Left renal pelvis (tissue), 4 donors: Measurements from ENCODE around the gene UTP18. TPM values are rescaled to one million over a fixed set of nuclear protein-coding genes. Genes with fewer than 3 reads are reported as not detected.
A peak's percentile ranks its signal among the peaks of the same experiment; 100 is the strongest.
"Not testable (repeated sequence)": the region's sequence is repeated elsewhere in the genome, so short reads cannot be mapped to it uniquely, and the experiment has no call there.

Experiments
- DNase-seq, 4 donors: peaks; one replicate each; pipeline ENCODE4 v3.0.0-alpha.2; 2013; ENCODE audit warnings: low read depth in 4 of 4, low spot score in 3 of 4
- polyA plus RNA-seq, 4 donors: library from polyadenylated mRNA; unstranded; fragments of 120-200 nt; gene quantifications; one replicate each; pipeline ENCODE4 v1.2.1, GENCODE V29; 2013; ENCODE audit not compliant: insufficient read length in 4 of 4

UTP18 gene
- 10 to 100 TPM; 40.1 to 65.2 (median 54.0) TPM for polyA plus RNA-seq

DNA sequence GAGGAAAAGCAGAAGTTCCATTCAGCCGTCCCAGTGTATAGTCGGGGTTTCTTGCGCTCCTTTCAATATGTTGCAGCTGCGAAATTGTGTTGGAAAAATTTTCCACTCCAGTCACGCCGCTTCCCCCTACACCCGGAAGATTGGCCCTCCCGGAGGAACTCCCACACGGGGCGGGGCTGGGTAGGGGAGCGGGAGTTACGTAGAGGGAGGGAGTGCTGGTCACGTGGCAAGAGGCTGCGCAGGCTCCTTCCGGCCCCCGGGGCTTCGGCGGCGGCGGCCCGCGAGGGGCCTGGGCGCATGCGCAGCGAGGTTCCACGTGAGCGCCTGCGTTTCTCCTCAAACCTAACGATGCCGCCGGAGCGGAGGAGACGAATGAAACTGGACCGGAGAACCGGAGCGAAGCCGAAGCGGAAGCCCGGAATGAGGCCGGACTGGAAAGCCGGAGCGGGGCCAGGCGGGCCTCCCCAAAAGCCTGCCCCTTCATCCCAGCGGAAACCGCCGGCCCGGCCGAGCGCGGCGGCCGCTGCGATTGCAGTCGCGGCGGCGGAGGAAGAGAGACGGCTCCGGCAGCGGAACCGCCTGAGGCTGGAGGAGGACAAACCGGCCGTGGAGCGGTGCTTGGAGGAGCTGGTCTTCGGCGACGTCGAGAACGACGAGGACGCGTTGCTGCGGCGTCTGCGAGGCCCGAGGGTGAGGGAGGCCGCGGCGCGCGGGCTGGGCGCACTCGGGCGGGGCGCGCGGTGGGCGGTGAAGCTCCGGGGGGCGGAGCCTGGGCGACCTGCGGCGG is at the start of gene UTP18:
Gene UTP18 (plus strand): TSS at position 310 of the 787 bp plus-strand sequence. CDS start 39 bp downstream, at position 349.
- DNase-seq: peak; percentile 94 to 98 (median 96)

DNA sequence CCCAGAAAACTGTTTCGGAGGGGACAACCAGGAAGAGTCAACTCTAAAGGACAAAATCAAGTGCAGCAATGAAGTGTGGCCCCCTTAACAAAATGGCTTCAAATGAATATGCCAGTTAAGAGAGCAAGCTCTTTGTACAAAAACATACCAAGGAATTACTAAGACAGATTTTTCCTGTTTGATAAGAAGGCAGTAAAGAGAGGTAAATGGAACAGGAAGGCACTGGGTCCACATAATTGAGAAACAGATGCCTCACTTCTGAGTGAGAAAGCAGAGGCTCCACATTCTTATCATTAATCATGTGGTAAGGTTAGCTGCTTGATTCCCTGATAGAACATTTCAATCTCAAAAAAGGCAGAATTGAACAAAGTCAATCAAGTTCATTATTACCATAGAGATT is 45.4 kb upstream of the UTP18 start:
- no peak for DNase-seq

DNA sequence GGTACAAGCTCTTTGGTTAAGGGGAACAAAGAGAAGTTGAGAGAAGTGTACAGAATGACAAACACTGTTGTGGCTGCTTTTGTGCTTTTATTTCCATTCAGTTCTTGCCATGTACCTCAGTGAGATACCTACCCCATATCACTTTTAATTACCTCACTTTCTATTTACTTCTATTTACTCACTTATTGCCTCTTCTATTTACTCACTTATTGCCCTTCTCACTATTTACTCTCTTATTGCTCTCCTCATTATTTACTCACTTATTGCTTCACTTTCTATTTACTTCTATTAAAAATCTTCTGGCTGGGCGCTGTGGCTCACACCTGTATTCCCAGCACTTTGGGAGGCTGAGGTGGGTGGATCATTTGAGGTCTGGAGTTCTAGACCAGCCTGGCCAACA is 42.4 kb upstream of the UTP18 start:
- DNase-seq: no peak

DNA sequence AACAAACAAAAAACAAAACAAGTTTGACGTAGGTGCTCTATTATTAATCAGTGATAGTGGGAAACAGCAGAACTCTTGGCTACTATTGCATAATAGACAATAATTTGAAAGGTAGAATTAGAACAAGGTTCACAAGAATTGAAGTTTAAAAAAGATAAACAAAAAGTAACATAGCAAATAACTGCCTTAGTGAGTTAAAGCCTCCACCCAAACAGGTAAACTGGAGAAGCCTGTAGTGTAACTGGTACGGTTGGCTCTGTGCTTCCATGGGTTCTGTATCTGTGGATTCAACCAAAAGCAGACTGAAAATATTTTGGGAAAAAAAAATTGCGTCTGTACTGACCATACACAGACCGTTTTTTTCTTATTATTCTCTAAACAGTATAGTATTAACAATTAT is 39.0 kb upstream of the UTP18 start:
- no peak for DNase-seq

DNA sequence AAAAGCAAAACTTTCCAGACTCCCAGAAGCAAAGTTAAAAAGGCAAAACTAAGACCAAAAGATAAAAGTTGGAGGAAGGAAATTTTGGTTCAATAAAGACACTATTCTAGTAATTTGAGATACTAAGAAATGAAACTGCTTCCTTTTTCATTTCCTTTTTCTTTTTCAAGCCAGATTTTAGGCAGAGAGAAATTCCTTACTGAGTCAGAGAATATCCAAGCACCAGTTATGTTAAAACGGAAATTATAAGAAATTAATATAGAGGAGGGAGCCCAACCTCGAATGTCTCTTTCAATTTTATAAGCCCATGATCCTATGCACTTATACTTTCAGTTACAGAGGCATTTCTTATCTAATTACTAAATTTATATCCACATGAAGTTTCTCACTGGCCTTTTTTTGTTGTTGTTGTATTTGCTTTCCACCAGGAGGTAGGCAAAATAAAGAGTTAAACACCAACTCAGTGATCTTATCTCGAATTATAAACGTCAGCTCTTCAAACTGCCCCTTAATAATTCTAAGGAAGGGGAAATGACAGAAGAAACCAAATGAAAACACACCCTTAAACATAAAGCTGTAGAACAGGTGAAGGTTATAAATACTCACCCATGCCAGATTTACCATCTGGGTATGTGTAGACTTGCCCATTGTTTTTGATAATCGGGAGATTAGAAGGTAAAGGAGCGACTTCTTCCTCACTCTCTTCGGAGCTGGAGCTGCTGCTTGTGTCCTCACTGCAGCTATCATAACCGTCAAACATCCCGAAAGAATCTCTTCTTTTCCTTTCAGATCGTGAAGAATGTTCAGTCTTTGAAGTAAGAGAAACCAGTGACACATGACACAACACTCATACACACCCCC is 35.7 kb upstream of the UTP18 start:
- DNase-seq: no peak

DNA sequence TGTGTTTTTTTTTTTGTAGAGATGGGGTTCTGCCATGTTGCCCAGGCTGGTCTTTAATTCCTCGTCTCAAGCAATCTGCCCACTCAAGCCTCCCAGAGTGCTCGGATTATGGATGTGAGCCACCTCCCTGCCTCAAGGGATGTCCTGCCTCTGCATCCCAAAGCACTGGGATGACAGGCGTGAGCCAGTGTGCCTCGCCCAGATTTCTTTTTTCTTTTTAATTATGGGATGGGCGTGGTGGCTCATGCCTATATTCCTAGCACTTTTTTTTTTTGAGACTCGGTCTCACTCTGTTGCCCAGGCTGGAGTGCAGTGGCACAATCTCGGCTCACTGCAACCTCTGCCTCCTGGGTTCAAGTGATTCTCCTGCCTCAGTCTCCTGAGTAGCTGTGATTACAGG is 34.8 kb upstream of the UTP18 start:
- DNase-seq: not testable (repeated sequence)

DNA sequence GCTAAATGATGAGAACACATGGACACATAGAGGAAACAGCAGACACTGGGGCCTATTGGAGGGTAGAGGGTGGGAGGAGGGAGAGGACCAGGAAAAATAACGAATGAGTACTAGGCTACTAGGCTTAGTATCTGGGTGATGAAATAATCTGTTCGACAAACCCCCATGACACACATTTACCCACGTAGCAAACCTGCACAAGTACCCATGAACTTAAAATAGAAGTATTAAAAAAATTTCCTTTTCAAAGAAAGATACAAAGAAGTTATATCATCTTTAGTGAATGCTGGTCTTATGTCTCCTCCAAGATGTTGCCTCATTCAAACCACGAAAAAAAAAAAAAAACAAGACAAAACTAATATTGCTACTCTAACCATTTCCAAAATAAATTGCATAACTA is 32.2 kb upstream of the UTP18 start:
- no peak for DNase-seq

DNA sequence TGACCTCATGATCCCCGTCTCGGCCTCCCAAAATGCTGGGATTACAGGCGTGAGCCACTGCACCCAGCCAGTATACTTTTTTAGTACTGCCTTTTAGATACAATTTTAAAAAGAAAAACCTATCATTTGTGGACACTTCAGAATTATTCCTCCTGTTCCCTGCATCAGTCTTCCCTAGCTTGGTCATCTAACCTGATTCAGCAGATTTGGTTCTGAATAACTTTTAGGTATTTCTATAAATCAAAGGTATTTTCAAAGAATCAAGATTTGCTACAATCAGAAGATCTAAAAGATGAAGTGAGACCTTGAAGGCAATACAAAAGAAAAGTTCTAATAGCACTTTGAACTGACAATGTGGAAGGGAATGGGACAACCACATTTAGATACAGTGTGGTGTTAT is 30.5 kb upstream of the UTP18 start:
- DNase-seq: no peak

DNA sequence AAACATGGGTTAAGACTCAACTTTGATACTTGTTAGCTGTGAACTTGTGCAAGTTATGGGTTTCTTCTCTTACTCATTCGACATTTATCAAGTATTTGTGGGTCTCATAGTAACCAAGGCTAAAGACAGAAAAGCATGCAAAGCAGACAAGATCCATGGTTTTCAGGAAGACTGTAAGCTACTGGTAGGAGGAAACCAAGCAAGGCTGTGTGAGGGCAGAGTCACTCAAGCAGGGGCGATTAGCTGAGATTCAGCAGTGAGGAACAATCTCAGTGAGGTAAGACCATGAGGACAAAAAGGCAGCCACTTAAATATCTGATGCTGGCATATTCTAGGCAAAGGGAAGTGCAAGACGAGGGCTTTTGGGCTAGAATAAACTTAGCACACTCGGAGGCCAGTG is 30.0 kb upstream of the UTP18 start:
- no peak for DNase-seq

DNA sequence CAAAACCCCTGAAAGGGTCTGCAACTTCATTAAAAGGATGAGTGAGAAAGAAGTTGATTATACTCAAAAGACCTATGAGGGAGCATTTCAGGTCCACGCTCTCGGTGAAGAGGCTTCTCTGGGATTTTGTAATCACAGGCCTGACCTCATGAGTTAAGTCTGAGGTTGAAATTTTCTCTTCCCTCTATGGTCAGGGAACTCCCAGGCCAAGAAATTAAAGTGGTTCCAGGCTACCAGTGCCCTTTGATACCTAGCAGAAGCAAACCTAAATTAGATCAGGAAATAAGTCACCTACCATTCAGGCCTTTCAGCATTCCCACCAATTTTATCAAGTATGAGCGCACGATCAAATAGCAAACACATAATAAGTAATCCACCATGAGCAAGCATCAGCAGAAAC is 28.3 kb upstream of the UTP18 start:
- DNase-seq: no peak

DNA sequence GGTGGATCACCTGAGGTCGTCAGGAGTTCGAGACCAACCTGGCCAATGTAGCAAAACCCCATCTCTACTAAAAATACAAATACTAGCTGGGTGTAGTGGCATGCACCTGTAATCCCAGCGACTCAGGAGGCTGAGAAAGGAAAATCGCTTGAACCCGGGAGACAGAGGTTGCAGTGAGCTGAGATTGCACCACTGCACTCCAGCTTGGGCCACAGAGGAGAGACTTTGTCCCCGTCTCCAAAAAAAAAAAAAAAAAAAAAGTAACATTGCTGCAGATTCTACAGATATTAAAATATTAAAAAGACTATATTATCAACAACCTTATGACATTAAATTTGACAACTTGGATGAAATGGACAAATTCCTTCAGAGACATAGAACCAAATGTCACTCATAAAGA is 26.2 kb upstream of the UTP18 start:
- DNase-seq: no peak

DNA sequence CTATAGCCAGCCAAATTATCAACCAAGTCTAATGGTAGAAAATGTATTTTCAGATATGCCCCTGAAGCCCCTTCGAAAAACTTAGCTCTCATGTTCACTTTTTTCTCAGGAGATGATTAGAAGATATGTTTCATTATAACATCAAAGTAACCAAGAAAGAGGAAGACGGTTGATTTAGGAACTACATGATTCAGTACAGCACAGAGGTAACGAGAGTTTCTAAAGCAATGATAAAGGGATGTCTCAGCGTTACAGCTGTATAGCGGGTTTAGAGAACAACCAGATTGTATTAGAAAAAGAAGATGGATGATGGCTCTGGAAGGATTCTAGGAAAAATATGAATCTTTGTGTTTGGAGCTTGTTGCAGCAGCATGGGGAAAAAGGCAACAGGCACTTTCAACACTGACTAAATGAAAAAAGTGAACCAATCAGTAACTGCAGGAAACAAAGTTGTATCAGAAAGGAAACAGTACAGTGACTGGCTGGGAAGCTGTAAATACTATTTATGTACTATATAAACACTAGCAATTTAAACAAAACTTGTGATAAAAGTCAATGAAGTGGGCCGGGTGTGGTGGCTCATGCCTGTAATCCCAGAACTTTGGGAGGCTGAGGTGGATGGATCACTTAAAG is 22.0 kb upstream of the UTP18 start:
- DNase-seq: no peak

DNA sequence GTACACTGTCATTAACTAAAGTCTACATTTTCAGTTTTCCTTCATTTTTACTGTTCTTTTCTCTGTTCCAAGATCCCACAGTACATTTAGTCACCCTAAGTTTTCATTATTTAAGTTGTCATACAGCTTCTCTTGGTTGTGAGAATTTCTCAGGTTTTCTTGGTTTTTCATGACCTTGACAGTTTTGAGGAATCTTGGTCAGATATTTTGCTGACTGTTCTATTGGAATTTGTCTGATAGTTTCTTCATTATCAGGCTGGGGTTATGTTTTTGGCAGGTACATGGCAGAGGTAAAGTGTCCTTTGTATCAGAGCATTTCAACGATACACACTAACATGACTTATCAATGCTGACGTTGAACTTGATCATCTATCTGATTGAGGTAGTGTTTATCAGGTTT is 20.1 kb upstream of the UTP18 start:
- DNase-seq: no peak

DNA sequence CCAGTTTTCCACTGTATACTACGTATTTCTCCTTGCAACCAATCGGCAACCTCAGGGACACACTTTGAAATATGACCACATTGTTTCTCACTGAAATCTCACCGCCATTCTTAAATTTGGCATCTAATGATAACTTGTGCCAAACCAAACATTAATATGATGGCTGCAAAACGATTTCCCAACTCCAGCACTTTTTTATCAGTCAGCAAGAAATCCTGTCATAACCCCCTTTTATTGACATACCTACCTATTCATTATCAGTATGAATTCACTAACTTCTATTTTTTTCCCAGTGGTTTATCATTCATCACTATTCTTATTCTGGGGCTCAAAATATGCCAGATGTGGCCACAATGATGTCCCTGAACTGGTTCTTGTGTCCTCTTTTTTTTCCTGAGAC is 16.3 kb upstream of the UTP18 start:
- DNase-seq: no peak

DNA sequence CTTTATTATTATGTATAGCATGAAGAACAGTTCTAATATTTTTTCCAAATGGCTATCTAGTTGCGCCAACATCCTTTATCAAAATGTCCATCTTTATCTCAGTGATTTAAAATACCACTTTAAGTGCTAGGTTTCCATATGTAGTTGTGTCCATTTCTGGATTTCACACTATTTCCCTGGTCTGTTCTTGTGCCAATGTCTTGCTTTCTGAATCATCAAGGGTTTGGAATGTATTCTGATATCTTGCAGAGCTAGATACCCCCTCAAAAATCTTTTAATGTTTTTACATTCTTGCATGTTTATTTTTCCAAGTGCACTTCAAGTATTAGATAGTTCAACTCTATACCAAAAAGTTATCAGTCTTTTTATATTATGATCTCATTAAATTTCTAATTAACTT is 14.8 kb upstream of the UTP18 start:
- DNase-seq: no peak

DNA sequence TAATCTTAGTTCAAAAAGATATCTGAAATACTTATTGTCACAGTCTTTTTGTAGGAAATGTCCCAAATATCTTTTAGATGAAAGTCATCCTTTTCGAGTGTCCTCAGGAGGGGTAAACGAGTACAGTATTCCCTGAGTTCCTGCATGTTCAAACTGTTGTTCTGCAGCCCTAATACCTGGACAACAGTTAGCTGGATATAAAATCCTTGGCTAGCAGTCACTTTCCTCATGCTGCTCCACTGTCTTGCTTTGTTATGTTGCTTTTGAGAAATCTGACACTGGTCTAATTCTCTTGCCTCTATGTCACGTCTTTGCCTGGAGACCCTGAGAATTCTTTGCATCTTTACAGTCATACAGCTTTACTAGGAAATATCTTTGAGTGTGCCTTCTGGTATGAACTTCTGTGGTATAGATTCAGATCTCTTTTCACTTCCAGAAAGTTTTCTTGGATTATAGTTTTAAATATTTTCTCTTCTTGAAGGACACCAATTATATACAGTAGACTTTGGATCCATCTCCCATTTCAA is 10.0 kb upstream of the UTP18 start:
- no peak for DNase-seq

DNA sequence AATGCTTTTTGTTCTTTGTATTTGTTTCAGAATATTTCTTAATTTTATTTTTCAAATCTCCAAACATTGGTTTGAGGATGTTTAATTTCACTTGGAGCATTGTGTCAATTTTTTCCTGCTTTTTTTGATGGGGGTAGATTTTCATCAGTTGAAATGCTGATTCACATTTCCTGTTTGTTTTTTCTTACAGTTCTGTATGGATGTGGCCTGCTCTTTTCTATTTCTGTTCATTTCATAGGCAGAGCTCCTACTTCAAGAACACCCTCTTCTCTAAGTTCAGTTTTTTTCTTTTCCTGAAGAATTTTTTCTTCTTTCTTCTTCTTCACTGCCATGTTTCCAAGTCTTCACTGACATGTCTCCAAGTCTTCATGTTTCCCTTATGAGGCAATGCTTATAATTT is 9.3 kb upstream of the UTP18 start:
- DNase-seq: no peak

DNA sequence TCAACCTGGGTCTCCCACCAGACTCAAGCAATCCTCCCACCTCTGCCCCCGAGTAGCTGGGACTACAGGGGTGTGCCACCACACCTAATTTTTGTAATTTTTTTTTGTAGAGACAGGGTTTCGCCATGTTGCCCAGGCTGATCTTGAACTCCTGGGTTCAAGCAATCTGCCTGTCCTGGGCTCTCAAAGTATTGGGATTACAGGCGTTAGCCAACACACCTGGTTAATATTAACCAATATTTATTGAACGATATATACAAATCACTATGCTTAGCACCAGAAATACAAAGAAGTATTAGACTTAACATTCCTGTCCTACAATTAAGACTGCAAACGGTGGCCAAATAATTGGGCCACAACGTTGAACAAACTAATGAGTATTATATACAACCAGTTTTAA is 4.7 kb upstream of the UTP18 start:
- no peak for DNase-seq

DNA sequence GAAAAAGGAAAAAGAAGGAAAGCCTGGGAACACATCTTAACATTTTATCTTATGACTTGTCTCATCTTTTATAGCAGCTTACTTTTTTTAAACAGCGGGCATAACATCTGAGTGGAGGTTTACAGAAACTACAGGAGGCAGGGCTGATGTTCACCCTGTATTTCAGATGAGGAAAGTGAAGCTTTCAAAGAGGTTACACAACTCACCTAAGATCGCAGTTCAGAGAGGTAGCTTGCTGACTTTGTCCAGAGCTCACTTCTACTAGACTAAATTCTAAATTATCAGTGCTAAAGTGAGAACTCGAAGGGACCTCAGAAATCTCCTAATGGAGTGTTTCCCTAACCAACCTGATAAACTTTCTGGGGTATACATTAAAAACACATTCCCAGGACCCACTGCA is 4.2 kb upstream of the UTP18 start:
- no peak for DNase-seq

DNA sequence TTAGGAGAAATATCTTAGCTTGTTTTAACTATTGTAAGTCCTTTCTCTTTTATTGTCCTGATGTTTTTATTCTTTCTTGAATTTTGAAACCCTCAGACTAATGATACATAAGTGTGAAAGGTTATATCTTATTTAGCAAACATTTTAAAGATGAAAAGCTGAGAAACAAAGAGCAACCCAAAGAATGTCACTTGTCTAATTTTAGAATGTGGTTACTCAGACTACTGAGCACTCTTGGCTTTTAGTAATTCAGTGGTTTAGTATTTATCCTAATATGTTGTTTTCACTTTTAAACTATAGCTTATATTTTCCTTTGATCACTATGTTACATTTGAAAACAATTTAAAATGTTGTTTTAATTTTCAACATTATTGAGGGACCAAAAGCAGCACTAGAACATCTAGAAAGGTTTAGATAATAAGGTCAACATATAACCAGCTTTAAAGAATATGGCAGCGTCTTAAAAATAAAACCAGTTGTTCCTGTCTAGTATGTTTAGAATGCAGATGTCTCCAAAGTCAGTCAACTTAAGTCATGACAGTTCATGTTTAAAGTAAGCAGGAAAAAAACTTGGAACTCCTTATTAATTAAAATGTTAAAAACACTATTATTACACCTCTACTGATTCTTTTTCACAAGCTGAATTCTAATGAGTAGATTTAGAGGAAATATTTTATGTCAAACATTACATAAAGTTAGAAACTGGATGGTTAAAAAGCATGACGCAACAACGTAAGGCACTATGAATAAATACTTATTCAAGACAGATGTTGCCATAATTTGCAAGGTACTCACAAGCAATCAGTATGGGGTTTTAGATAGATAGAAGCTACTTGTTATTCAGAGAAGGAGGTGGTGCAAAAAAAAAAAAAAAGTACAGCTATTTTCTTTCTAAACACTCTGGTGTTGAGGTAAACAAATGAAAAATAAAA is 2.9 kb upstream of the UTP18 start:
- no peak for DNase-seq
